CD4-positive, alpha-beta memory T cell (primary cell): ENCODE results near the gene RNF145. TPM values are rescaled to one million over a fixed set of nuclear protein-coding genes. Genes with fewer than 3 reads are reported as not detected.

ENCODE experiments used
- CTCF ChIA-PET: fragments of 350-600 bp; sonication (Branson Sonifier 250); formaldehyde crosslinking; loops from one replicate; lab custom pipeline; 2021; ENCODE audit warnings: inconsistent platforms; ENCODE audit not compliant: partially characterized antibody; lab: Charles Lee
- POLR2A ChIA-PET: fragments of 350-600 bp; sonication (Branson Sonifier 250); formaldehyde crosslinking; loops from one replicate; lab custom pipeline; 2021; ENCODE audit not compliant: partially characterized antibody; lab: Charles Lee
- DNase-seq, 5 donors: peaks; one replicate each; pipeline versions ENCODE4 v3.0.0 to v3.0.0-alpha.2; 2020 to 2022; ENCODE audit warnings: mixed read lengths in 1 of 5
- H3K27ac ChIP-seq: one replicate; pipeline ENCODE4 v1.7.0; 2013; ENCODE audit warnings: low read depth, low read length
- H3K27me3 ChIP-seq: 2 replicates; pipeline ENCODE4 v1.7.0; 2013; ENCODE audit warnings: mild to moderate bottlenecking, low read length, moderate library complexity; ENCODE audit not compliant: insufficient read depth
- H3K36me3 ChIP-seq: 2 replicates; pipeline ENCODE4 v1.7.0; 2013; ENCODE audit warnings: mild to moderate bottlenecking, low read length, moderate library complexity; ENCODE audit not compliant: insufficient read depth
- H3K4me1 ChIP-seq: 2 replicates; pipeline ENCODE4 v1.7.0; 2013; ENCODE audit warnings: mild to moderate bottlenecking, low read length, moderate library complexity; ENCODE audit not compliant: insufficient read depth
- H3K4me3 ChIP-seq, 2 donors: one replicate each; pipeline ENCODE4 v1.7.0; 2013; ENCODE audit warnings: low read length in 2 of 2, mild to moderate bottlenecking in 1 of 2
- H3K9me3 ChIP-seq, 2 donors: one replicate each; pipeline ENCODE4 v1.7.0; 2013; ENCODE audit warnings: low read length in 2 of 2, control low read depth in 1 of 2; ENCODE audit not compliant: control insufficient read depth in 1 of 2
- H3K27ac Mint-ChIP-seq, 7 donors: one replicate each; pipeline ENCODE4 v1.8.0; 2020 to 2021; ENCODE audit warnings: mixed read lengths in 7 of 7, mild to moderate bottlenecking in 6 of 7, inconsistent platforms in 3 of 7, moderate library complexity in 3 of 7
- H3K27me3 Mint-ChIP-seq, 2 donors: one replicate each; pipeline ENCODE4 v1.8.0; 2020 to 2021; ENCODE audit warnings: mixed read lengths in 2 of 2
- H3K36me3 Mint-ChIP-seq, 2 donors: one replicate each; pipeline ENCODE4 v1.8.0; 2020 to 2021; ENCODE audit warnings: mixed read lengths in 2 of 2, inconsistent platforms in 1 of 2, mild to moderate bottlenecking in 1 of 2
- H3K4me1 Mint-ChIP-seq, 4 donors: one replicate each; pipeline ENCODE4 v1.8.0; 2020 to 2021; ENCODE audit warnings: mixed read lengths in 4 of 4, mild to moderate bottlenecking in 1 of 4
- H3K4me3 Mint-ChIP-seq, 8 donors: one replicate each; pipeline ENCODE4 v1.8.0; 2020 to 2021; ENCODE audit warnings: mixed read lengths in 8 of 8, mild to moderate bottlenecking in 7 of 8, moderate library complexity in 6 of 8, inconsistent platforms in 3 of 8
- H3K9me3 Mint-ChIP-seq, 8 donors: one replicate each; pipeline ENCODE4 v1.8.0; 2020 to 2021; ENCODE audit warnings: mixed read lengths in 8 of 8, mild to moderate bottlenecking in 5 of 8, inconsistent platforms in 3 of 8, moderate library complexity in 1 of 8
- intact Hi-C: fragments of 100-400 bp; cut with micrococcal nuclease; formaldehyde crosslinking; loops from one replicate; pipeline ENCODE4 v1.15.1; 2023
- polyA plus RNA-seq, 2 donors: library from polyadenylated mRNA; unstranded; fragments of 300-500 nt; fragmentation: Illumina TruSeq; gene quantifications; one replicate each; pipeline ENCODE4 v1.2.3, GENCODE V29; 2021
- total RNA-seq, 2 experiments: library from RNA; stranded (reverse); gene quantifications; one replicate each; pipeline ENCODE4 v1.2.3, GENCODE V29; 2021

RNF145 gene
- total and polyA plus RNA-seq, 4 experiments from 2014 or later = 13.1 to 67.8 (median 39.6) TPM

- DNase-seq = no peak
- no peaks in the 10 kb centered on the region for H3K27me3 ChIP-seq
- Mint-ChIP-seq H3K4me3 (peak overlapping the region in 4 of 8 donors; percentile 13 to 65 (median 38)), H3K9me3 (no peaks in the 10 kb centered on the region), H3K27me3 (no peaks in the 10 kb centered on the region), H3K27ac (peak overlapping the region in 6 of 7 donors; percentile 11 to 75 (median 57)), H3K4me1 (peaks cover 51 to 89% (median 72%) of the 10 kb centered on the region in 4 donors), H3K36me3 (peaks cover 28 to 48% of the 10 kb centered on the region in 2 donors)
- no peak overlapping the region for H3K27ac ChIP-seq
- H3K36me3 ChIP-seq = peaks cover 16% of the 10 kb centered on the region
- intact Hi-C loops = no loop called here
- no peak overlapping the region for H3K4me3 ChIP-seq
- no peaks in the 10 kb centered on the region for H3K9me3 ChIP-seq
- peaks cover 64% of the 10 kb centered on the region for H3K4me1 ChIP-seq
- ChIA-PET CTCF (interaction anchor here (3.4 kb wide), 1 partner anchor 8 kb away, joined by 20 read pairs; no protein-coding TSS in a partner anchor), POLR2A (interaction anchor here (0.6 to 4.6 kb wide), 3 partner anchors 7 to 118 kb away, joined by 3 to 61 read pairs (median 6); no protein-coding TSS in a partner anchor)
These were observed 9.6 kb downstream of the RNF145 start for GRCh38 chr5:159199780-159200179.

DNA sequence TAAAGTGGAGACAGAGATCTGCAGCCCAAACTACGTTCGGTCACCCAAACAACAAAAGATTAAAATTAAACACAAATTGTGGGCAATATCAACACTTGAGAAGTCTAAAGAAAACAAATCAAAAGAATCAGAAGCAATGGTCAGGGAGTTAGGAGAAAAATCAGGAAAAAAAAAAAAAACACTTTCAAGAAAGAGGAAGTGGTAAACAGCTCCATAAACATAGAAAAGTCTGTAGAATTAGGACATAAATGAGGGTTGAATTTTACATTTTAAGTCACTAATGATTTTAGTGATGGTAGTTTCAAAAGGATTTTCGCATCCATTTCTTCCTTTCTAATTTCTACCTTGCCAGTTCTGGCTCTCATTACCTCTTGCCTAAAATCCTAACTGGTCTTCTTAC, 10.1 kb downstream of the RNF145 start:
- intact Hi-C loops = no loop called here
- H3K4me3 ChIP-seq = no peak overlapping the region
- H3K4me1 Mint-ChIP-seq = peaks cover 52 to 86% (median 72%) of the 10 kb centered on the region in 4 donors

GRCh38 chr5:159198063-159199036, 11.0 kb downstream of the RNF145 start:
- peaks cover 23% of the 10 kb centered on the region for H3K36me3 ChIP-seq
- peak overlapping the region in 7 of 8 donors; percentile 1 to 56 (median 32) for H3K4me3 Mint-ChIP-seq
- H3K4me1 ChIP-seq = peaks cover 49% of the 10 kb centered on the region
- H3K36me3 Mint-ChIP-seq = peaks cover 42 to 59% of the 10 kb centered on the region in 2 donors
- H3K27ac Mint-ChIP-seq = peak overlapping the region; percentile 17 to 84 (median 63)
- peaks cover 49 to 83% (median 68%) of the 10 kb centered on the region in 4 donors for H3K4me1 Mint-ChIP-seq
- intact Hi-C loops = loop anchor here (1.0 kb wide), 1 partner anchor 10 kb away; no protein-coding TSS in a partner anchor
- DNase-seq = peak in 4 of 5 donors; percentile 23 to 33 (median 32)
- no peaks in the 10 kb centered on the region for H3K27me3 Mint-ChIP-seq
- no peak overlapping the region for H3K4me3 ChIP-seq
- H3K27me3 ChIP-seq = no peaks in the 10 kb centered on the region
- ChIA-PET POLR2A (interaction anchor here (0.6 to 4.6 kb wide), 9 partner anchors 9 to 79 kb away, joined by 3 to 61 read pairs (median 5); no protein-coding TSS in a partner anchor), CTCF (interaction anchor here (1.0 to 3.4 kb wide), 5 partner anchors 8 to 42 kb away, joined by 4 to 20 read pairs (median 4); no protein-coding TSS in a partner anchor)
- no peaks in the 10 kb centered on the region for H3K9me3 Mint-ChIP-seq
- H3K9me3 ChIP-seq = no peaks in the 10 kb centered on the region
- H3K27ac ChIP-seq = no peak overlapping the region

More for the DNA sequence above, 10.1 kb downstream of the RNF145 start:
- H3K36me3 ChIP-seq = peaks cover 22% of the 10 kb centered on the region
- H3K27me3 Mint-ChIP-seq = no peaks in the 10 kb centered on the region
- POLR2A ChIA-PET = interaction anchor here (0.6 to 4.6 kb wide), 8 partner anchors 8 to 118 kb away, joined by 3 to 61 read pairs (median 5); no protein-coding TSS in a partner anchor
- H3K4me1 ChIP-seq = peaks cover 58% of the 10 kb centered on the region
- H3K27ac Mint-ChIP-seq = peak overlapping the region; percentile 63 to 84 (median 75)
- CTCF ChIA-PET = interaction anchor here (1.3 to 3.4 kb wide), 4 partner anchors 9 to 43 kb away, joined by 4 to 20 read pairs (median 7); no protein-coding TSS in a partner anchor
- H3K4me3 Mint-ChIP-seq = peak overlapping the region in 6 of 8 donors; percentile 3 to 65 (median 30)
- H3K9me3 ChIP-seq = no peaks in the 10 kb centered on the region
- H3K9me3 Mint-ChIP-seq = no peaks in the 10 kb centered on the region
- H3K36me3 Mint-ChIP-seq = peaks cover 34 to 52% of the 10 kb centered on the region in 2 donors
- no peak overlapping the region for H3K27ac ChIP-seq
- no peak for DNase-seq
- no peaks in the 10 kb centered on the region for H3K27me3 ChIP-seq

DNA sequence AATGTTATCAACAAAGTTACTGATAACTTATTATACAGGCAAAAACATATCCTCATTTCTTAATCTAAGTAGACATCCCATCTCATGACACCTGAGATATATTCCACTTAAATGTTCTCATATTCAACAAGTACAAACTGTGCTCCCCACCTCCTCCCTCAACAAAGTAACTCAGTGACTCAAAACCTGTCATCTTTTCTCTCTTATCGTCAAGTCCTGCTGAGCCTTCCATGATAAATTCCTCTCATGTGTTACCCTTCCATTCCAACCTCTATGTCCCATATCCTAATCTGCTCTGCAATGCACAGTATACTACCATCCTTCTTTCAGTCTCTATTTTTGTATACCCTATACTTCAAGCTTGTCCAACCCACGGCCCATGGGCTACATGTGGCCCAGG, 13.6 kb downstream of the RNF145 start:
- Histone ChIP-seq H3K4me1 (peaks cover 36% of the 10 kb centered on the region), H3K36me3 (peaks cover 29% of the 10 kb centered on the region), H3K4me3 (no peak overlapping the region), H3K9me3 (no peaks in the 10 kb centered on the region), H3K27ac (no peak overlapping the region), H3K27me3 (no peaks in the 10 kb centered on the region)
- CTCF ChIA-PET = interaction anchor here (0.6 kb wide), 1 partner anchor 89 kb away, joined by 5 read pairs; no protein-coding TSS in a partner anchor
- H3K27ac Mint-ChIP-seq = peak overlapping the region in 4 of 7 donors; percentile 38 to 70 (median 50)
- H3K4me1 Mint-ChIP-seq = peaks cover 46 to 82% (median 63%) of the 10 kb centered on the region in 4 donors
- no peak overlapping the region for H3K4me3 Mint-ChIP-seq
- intact Hi-C loops = no loop called here
- H3K36me3 Mint-ChIP-seq = peaks cover 48 to 56% of the 10 kb centered on the region in 2 donors
- POLR2A ChIA-PET = interaction anchor here (1.8 to 4.6 kb wide), 2 partner anchors 9 to 11 kb away, joined by 5 to 61 read pairs; no protein-coding TSS in a partner anchor
- no peaks in the 10 kb centered on the region for H3K9me3 Mint-ChIP-seq
- no peaks in the 10 kb centered on the region for H3K27me3 Mint-ChIP-seq
- DNase-seq = no peak

DNA sequence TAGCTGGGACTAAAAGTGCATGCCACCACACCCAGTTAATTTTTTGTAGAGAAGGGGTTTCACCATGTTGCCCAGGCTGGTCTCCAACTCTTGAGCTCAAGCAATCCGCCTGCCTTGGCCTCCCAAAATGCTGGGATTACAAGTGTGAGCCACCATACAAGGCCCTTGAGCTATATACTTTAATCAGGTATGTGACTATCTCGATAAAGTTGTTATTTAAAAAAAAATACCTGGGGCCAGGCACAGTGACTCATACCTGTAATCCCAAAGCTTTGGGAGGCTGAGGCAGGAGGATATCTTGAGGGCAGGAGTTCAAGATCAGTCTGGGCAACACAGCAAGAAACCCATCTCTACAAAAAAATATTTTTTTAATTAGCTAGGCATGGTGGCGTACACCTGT, 19.2 kb downstream of the RNF145 start:
- H3K27me3 ChIP-seq = no peaks in the 10 kb centered on the region
- no peak overlapping the region for H3K4me3 ChIP-seq
- Mint-ChIP-seq H3K27ac (peak overlapping the region in 1 of 7 donors; percentile 21), H3K4me1 (peaks cover 26 to 61% (median 43%) of the 10 kb centered on the region in 4 donors), H3K27me3 (no peaks in the 10 kb centered on the region), H3K36me3 (peaks cover 51 to 63% of the 10 kb centered on the region in 2 donors), H3K4me3 (no peak overlapping the region), H3K9me3 (no peaks in the 10 kb centered on the region)
- H3K9me3 ChIP-seq = no peaks in the 10 kb centered on the region
- H3K36me3 ChIP-seq = peaks cover 29% of the 10 kb centered on the region
- H3K4me1 ChIP-seq = peaks cover 16% of the 10 kb centered on the region
- no peak for DNase-seq
- intact Hi-C loops = no loop called here
- ChIA-PET CTCF (interaction anchor here (0.8 to 1.7 kb wide), 4 partner anchors 8 to 832 kb away, joined by 3 to 9 read pairs (median 4); no protein-coding TSS in a partner anchor), POLR2A (interaction anchor here (0.7 to 0.9 kb wide), 2 partner anchors 8 to 12 kb away, joined by 3 read pairs; no protein-coding TSS in a partner anchor)
- no peak overlapping the region for H3K27ac ChIP-seq

GRCh38 chr5:159189310-159189709, 20.0 kb downstream of the RNF145 start:
- POLR2A ChIA-PET = no interaction called here
- Histone ChIP-seq H3K36me3 (peaks cover 25% of the 10 kb centered on the region), H3K27ac (no peak overlapping the region), H3K27me3 (no peaks in the 10 kb centered on the region), H3K9me3 (no peaks in the 10 kb centered on the region), H3K4me3 (no peak overlapping the region), H3K4me1 (peaks cover 21% of the 10 kb centered on the region)
- Mint-ChIP-seq H3K36me3 (peaks cover 44 to 61% of the 10 kb centered on the region in 2 donors), H3K4me3 (no peak overlapping the region), H3K27ac (peak overlapping the region in 1 of 7 donors; percentile 53), H3K4me1 (peaks cover 27 to 58% (median 42%) of the 10 kb centered on the region in 4 donors), H3K27me3 (no peaks in the 10 kb centered on the region), H3K9me3 (no peaks in the 10 kb centered on the region)
- intact Hi-C loops = no loop called here
- DNase-seq = no peak
- CTCF ChIA-PET = interaction anchor here (1.6 to 1.7 kb wide), 3 partner anchors 9 to 32 kb away, joined by 4 to 9 read pairs (median 4); no protein-coding TSS in a partner anchor
